Sigmoid colon (tissue), 7 donors: ENCODE data around the gene KCNH3. TPM values are rescaled to one million over a fixed set of nuclear protein-coding genes. Genes with fewer than 3 reads are reported as not detected.

Experiments
- DNase-seq: peaks from one replicate; pipeline ENCODE4 v3.0.0-alpha.2; 2019
- H3K27ac ChIP-seq, 4 donors: fragments of 200-600 bp; sonication (generic); one replicate each; pipeline ENCODE4 v1.5.1; 2016 to 2019; ENCODE audit warnings: mild to moderate bottlenecking in 1 of 4
- H3K27me3 ChIP-seq, 3 donors: fragments of 200-600 bp; sonication (generic); one replicate each; pipeline ENCODE4 v1.5.1; 2019; ENCODE audit warnings: mild to moderate bottlenecking in 1 of 3
- H3K36me3 ChIP-seq, 4 donors: fragments of 200-600 bp; sonication (generic); one replicate each; pipeline ENCODE4 v1.5.1; 2016 to 2019
- H3K4me1 ChIP-seq, 4 donors: fragments of 200-600 bp; sonication (generic); one replicate each; pipeline ENCODE4 v1.5.1; 2017 to 2019
- H3K4me3 ChIP-seq, 4 donors: fragments of 200-600 bp; sonication (generic); one replicate each; pipeline ENCODE4 v1.5.1; 2017 to 2019; ENCODE audit warnings: mild to moderate bottlenecking in 2 of 4, moderate library complexity in 1 of 4
- H3K9me3 ChIP-seq, 4 donors: fragments of 200-600 bp in 3 of 4; sonication (generic) in 3 of 4; one replicate each; pipeline versions ENCODE4 v1.5.1 to v1.6.1; 2013 to 2019
- CTCF ChIP-seq, 4 experiments: fragments of 450-650 bp in 3 of 4; fragments of 200-600 bp in 1 of 4; IDR thresholded peaks; one replicate each; pipeline ENCODE4 v1.5.1; 2016 to 2019; ENCODE audit warnings: antibody characterized with exemption in 4 of 4, mild to moderate bottlenecking in 3 of 4, moderate library complexity in 2 of 4
- EP300 ChIP-seq, 4 donors: sonication (generic); formaldehyde crosslinking; IDR thresholded peaks; one replicate each; pipeline ENCODE4 v1.6.1; 2017; ENCODE audit warnings: antibody characterized with exemption in 4 of 4
- POLR2A ChIP-seq, 2 donors: fragments of 450-650 bp; IDR thresholded peaks; one replicate each; pipeline ENCODE4 v1.6.1; 2016; ENCODE audit warnings: antibody characterized with exemption in 2 of 2, mild to moderate bottlenecking in 2 of 2, moderate library complexity in 2 of 2
- POLR2AphosphoS5 ChIP-seq, 4 donors: sonication (generic); formaldehyde crosslinking; IDR thresholded peaks; one replicate each; pipeline ENCODE4 v1.6.1; 2017; ENCODE audit warnings: antibody characterized with exemption in 4 of 4
- WGBS, 2 donors: extraction: QIAGEN DNeasy Blood & Tissue Kit; methylation state at CpG; one replicate each; pipeline ENCODE4 v1.1.7; 2013; 5-methylcytosine and 5-hydroxymethylcytosine counted together
- intact Hi-C: fragments of 100-400 bp; cut with DNase I; formaldehyde crosslinking; loops from one replicate; pipeline ENCODE4 v1.15.1; 2023
- polyA plus RNA-seq, 3 donors: library from polyadenylated mRNA; stranded (reverse); fragments of 200-250 nt; gene quantifications; one replicate each; pipeline ENCODE4 v1.2.3, GENCODE V29; 2013
- total RNA-seq, 4 donors: library from RNA; depleted of rRNA; stranded (reverse); fragments of >200 nt; gene quantifications; one replicate each; pipeline ENCODE4 v1.1.0, GENCODE V29; 2016
- donor health status: healthy with polysubstance abuse.
- donor health status: Bipolar disorder and iron deficiency.
- donor health status: healthy.

KCNH3 gene
- total and polyA plus RNA-seq, 7 donors, result 0.14 to 0.83 (median 0.36) TPM; not detected in 4

- DNase-seq, result no peak
- no peak for TF ChIP-seq EP300 (IDR thresholded peaks at IDR 0.05)
- TF ChIP-seq CTCF (IDR thresholded peaks at IDR 0.05), result no peak
- no peak for TF ChIP-seq POLR2AphosphoS5 (IDR thresholded peaks at IDR 0.05)
- no peak for TF ChIP-seq POLR2A (IDR thresholded peaks at IDR 0.05)
- Histone ChIP-seq H3K4me1 (no peaks in the 10 kb centered on the region), H3K9me3 (no peaks in the 10 kb centered on the region), H3K27me3 (no peaks in the 10 kb centered on the region), H3K27ac (no peak overlapping the region), H3K36me3 (peaks cover 6 to 44% (median 18%) of the 10 kb centered on the region in 4 donors), H3K4me3 (no peak overlapping the region)
- intact Hi-C loops, result no loop called here
- WGBS, 2 donors, result 87 to 91% methylated on average over 6 of the region's 6 CpGs
Measured at GRCh38 chr12:49524660-49525324, 14.0 kb upstream of the KCNH3 start.

GRCh38 chr12:49525942-49526341, 12.9 kb upstream of the KCNH3 start:
- H3K4me1 ChIP-seq, result no peaks in the 10 kb centered on the region
- TF ChIP-seq POLR2AphosphoS5 (IDR thresholded peaks at IDR 0.05) (no peak), CTCF (IDR thresholded peaks at IDR 0.05) (no peak), EP300 (IDR thresholded peaks at IDR 0.05) (no peak), POLR2A (IDR thresholded peaks at IDR 0.05) (no peak)
- intact Hi-C loops, result no loop called here
- H3K27ac ChIP-seq, result no peak overlapping the region
- no peaks in the 10 kb centered on the region for H3K27me3 ChIP-seq
- WGBS, 2 donors, result 93 to 96% methylated on average over 7 of the region's 7 CpGs
- DNase-seq, result no peak
- H3K36me3 ChIP-seq, result peaks cover 6 to 44% (median 18%) of the 10 kb centered on the region in 4 donors
- H3K4me3 ChIP-seq, result no peak overlapping the region
- H3K9me3 ChIP-seq, result no peaks in the 10 kb centered on the region

GRCh38 chr12:49527361-49528130, 11.3 kb upstream of the KCNH3 start:
- peak; percentile 15 for DNase-seq

GRCh38 chr12:49529414-49529813, 9.4 kb upstream of the KCNH3 start:
- no peak for TF ChIP-seq CTCF (IDR thresholded peaks at IDR 0.05)
- no peak for TF ChIP-seq EP300 (IDR thresholded peaks at IDR 0.05)
- TF ChIP-seq POLR2A (IDR thresholded peaks at IDR 0.05), result no peak
- no peaks in the 10 kb centered on the region for H3K9me3 ChIP-seq
- peaks cover 0 to 4% (median 0%) of the 10 kb centered on the region in 3 donors for H3K27me3 ChIP-seq
- intact Hi-C loops, result no loop called here
- DNase-seq, result no peak
- H3K4me3 ChIP-seq, result no peak overlapping the region
- H3K36me3 ChIP-seq, result peaks cover 6 to 28% (median 11%) of the 10 kb centered on the region in 4 donors
- WGBS, 2 donors, result 91 to 99% methylated on average over 1 of the region's 1 CpG
- H3K4me1 ChIP-seq, result no peaks in the 10 kb centered on the region
- no peak overlapping the region for H3K27ac ChIP-seq

More at GRCh38 chr12:49527361-49528130, 11.3 kb upstream of the KCNH3 start:
- Histone ChIP-seq H3K27ac (no peak overlapping the region), H3K4me3 (no peak overlapping the region), H3K9me3 (no peaks in the 10 kb centered on the region), H3K27me3 (no peaks in the 10 kb centered on the region), H3K4me1 (no peaks in the 10 kb centered on the region), H3K36me3 (peaks cover 6 to 39% (median 18%) of the 10 kb centered on the region in 4 donors)
- no peak for TF ChIP-seq POLR2AphosphoS5 (IDR thresholded peaks at IDR 0.05)
- no peak for TF ChIP-seq CTCF (IDR thresholded peaks at IDR 0.05)
- intact Hi-C loops, result no loop called here
- 84 to 97% methylated on average over 7 of the region's 7 CpGs for WGBS, 2 donors
